ENCODE data around the gene TFPT.
A peak's percentile ranks its signal among the peaks of the same experiment; 100 is the strongest.
"Not testable (repeated sequence)": the region's sequence is repeated elsewhere in the genome, so short reads cannot be mapped to it uniquely, and the experiment has no call there.

The TFPT gene

DNA sequence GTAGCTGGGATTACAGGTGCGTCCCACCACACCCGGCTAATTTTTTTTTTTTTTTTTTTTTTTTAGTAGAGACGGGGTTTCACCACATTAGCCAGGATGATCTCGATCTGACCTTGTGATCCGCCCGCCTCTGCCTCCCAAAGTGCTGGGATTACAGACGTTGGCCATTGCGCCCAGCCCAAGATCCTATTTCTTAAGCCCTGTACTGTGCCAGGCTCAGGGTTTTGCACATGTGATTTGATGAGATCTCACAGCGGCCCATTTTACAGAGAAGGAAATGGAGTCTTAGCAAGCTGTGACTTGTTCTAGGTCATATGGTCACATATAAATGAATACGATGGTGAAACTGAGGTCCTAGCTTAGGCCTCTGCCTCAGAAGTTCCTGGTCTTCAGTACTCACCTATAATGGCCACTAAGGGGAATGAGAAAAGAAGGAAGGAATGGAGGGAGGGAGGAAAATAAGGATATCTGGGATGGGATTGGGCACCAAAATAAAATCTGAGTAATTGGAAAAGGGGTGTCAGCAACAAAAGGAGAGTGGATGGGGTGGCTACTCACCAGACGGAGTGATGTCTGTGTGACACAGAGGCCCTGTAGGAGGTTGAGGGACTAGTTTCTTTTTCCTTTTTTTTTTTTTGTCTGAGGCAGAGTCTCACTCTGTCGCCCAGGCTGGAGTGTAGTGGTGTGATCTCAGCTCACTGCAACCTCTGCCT lies 16.1 kb downstream of the TFPT start:
- no peak for DNase-seq (ENCODE audit: low spot score)
- TF ChIP-seq, protein P1, sequence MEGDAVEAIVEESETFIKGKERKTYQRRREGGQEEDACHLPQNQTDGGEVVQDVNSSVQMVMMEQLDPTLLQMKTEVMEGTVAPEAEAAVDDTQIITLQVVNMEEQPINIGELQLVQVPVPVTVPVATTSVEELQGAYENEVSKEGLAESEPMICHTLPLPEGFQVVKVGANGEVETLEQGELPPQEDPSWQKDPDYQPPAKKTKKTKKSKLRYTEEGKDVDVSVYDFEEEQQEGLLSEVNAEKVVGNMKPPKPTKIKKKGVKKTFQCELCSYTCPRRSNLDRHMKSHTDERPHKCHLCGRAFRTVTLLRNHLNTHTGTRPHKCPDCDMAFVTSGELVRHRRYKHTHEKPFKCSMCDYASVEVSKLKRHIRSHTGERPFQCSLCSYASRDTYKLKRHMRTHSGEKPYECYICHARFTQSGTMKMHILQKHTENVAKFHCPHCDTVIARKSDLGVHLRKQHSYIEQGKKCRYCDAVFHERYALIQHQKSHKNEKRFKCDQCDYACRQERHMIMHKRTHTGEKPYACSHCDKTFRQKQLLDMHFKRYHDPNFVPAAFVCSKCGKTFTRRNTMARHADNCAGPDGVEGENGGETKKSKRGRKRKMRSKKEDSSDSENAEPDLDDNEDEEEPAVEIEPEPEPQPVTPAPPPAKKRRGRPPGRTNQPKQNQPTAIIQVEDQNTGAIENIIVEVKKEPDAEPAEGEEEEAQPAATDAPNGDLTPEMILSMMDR (IDR thresholded peaks at IDR 0.05; ENCODE audit: borderline replicate concordance, control extremely low read depth, extremely low read depth, insufficient read depth, missing control alignments), result no peak
- in situ Hi-C loops (cut with MboI; ENCODE audit: low sequenced_read_pairs, unreplicated experiment), result no loop called here

DNA sequence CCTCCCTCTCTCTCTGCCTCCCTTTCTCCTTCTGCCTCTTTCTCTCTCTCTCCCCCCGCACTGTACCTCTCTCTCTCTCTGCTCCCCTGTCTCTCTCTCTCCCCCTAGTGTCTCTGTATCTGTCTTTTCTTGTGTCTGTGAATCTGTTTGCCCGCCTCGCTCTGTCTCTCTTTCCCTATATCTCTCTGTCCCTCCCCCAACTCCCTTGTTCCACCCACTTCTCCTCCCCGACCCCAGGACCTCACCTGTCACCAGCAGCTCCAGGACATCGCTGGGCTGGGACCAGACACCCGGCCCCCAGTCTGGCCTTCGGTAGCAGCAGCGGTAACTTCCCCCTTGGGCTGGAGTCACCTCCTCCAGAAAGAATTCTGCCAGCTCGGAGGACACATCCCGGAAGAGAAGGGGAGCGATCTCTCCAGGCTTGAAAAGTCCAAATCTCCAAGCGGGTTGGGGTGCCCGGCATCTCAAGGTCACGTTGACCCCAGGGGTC lies 18.8 kb downstream of the TFPT start:
- no peak for DNase-seq (ENCODE audit: low spot score)
- in situ Hi-C loops (cut with MboI; ENCODE audit: low sequenced_read_pairs, unreplicated experiment), result no loop called here
- TF ChIP-seq, protein P1 (IDR thresholded peaks at IDR 0.05; ENCODE audit: borderline replicate concordance, control extremely low read depth, extremely low read depth, insufficient read depth, missing control alignments), result peak; percentile 23

DNA sequence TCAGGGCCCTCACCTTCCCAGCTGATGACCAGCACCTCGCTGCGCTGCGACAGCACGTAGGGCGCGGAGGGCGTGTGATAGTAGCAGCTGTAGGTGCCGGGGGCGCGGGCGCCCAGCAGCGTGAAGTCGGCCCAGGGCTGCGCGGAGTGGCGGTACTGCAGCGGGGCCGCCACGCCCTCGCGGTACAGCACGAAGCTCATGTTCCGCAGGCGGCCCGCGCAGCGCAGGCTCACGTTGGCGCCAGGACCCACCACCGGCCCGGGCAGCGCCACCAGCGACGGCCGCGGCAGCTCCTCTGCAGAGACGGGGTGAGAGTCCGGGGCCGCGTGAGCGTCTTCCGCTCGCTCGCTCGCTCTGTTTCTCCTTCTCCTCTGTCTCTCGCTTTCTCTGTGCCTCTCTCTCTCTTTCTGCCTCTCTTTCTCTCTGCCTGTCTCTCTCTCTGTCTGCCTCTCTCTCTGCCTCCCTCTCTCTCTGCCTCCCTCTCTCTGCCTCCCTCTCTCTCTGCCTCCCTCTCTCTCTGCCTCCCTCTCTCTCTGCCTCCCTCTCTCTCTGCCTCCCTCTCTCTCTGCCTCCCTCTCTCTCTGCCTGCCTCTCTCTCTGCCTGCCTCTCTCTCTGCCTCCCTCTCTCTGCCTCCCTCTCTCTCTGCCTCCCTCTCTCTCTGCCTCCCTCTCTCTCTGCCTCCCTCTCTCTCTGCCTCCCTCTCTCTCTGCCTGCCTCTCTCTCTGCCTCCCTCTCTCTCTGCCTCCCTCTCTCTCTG lies 19.4 kb downstream of the TFPT start:
- peak; percentile 72 for DNase-seq (ENCODE audit: low spot score)
- in situ Hi-C loops (cut with MboI; ENCODE audit: low sequenced_read_pairs, unreplicated experiment), result not testable (repeated sequence)

DNA sequence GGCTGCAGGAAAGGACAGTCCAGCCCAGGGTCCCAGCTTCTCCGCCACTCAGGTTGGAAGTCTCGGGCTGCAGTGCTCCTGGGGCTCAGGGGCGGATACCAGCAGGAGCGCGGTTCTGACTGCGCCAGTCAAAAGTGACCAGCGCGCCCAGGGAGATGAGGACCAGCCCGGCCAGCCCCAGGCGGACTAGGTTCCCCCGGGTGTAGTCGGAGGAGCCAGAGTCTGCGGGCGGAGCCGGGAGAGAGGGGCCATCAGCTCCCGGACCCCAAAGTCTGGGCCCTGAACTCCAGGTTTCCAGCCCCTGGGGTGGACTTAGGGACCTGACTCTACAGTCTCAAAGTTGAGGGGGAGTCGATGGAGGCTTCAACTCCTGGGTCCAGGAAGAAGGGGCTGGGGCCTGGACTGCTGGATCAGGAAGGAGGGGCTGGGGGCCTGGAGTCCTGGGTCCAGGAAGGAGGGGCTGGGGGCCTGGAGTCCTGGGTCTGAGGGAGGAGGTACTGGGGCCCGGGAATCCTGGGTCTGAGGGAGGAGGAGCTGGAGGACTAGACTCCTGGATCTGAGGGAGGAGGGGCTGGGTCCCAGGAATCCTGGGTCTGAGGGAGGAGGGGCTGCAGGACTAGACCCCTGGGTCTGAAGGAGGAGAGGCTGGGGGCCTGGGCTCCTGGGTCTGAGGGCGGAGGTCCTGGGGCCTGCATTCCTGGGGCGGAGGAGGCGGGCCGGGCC lies 20.2 kb downstream of the TFPT start:
- TF ChIP-seq, protein P1 (IDR thresholded peaks at IDR 0.05; ENCODE audit: borderline replicate concordance, control extremely low read depth, extremely low read depth, insufficient read depth, missing control alignments), result no peak
- DNase-seq (ENCODE audit: low spot score), result no peak
- in situ Hi-C loops (cut with MboI; ENCODE audit: low sequenced_read_pairs, unreplicated experiment), result no loop called here

DNA sequence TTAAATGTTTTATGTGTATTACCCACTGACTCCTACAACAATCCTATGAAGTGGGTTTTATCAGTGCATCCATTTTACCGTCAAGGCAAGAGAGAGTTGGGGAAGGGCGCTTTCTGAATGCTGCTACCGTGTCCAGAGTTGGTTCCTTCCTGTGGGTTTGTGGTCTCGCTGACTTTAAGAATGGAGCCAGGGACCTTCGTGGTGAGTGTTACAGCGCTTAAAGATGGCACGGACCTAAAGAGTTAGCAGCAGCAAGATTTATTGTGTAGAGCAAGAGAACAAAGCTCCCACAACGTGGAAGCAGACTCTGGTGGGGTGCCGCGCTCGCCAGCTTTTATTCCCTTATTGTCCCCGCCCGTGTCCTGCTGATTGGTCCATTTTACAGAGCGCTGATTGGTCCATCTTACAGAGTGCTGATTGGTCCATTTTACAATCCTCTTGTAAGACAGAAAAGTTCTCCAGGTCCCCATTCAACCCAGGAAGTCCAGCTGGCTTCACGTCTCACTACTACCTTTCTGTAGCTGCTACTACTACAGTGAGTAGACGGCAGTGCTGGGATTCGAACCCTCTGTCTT lies 20.9 kb downstream of the TFPT start:
- TF ChIP-seq, protein P1 (IDR thresholded peaks at IDR 0.05; ENCODE audit: borderline replicate concordance, control extremely low read depth, extremely low read depth, insufficient read depth, missing control alignments), result no peak
- no peak for DNase-seq (ENCODE audit: low spot score)
- in situ Hi-C loops (cut with MboI; ENCODE audit: low sequenced_read_pairs, unreplicated experiment), result no loop called here

DNA sequence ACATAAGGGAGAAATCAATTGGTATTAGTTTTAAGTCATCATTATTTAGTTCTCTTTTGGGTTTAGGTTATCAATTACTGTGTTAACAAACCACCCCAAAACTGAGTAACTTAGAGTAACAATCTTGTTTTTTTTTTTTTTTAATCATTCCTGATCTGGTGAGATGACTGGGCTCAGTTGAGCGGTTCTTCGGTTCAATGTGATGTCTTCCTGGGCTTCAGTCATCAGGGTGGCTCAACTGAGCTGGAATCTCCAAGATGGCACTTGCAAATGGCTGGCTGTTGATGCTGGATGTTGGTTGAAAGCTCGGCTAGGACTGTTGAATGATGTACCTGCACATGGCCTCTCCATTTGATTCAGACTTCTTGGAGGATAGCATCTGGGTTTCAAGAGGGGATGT lies 31.0 kb downstream of the TFPT start:
- in situ Hi-C loops (cut with MboI; ENCODE audit: low sequenced_read_pairs, unreplicated experiment), result no loop called here
- TF ChIP-seq, protein P1 (IDR thresholded peaks at IDR 0.05; ENCODE audit: borderline replicate concordance, control extremely low read depth, extremely low read depth, insufficient read depth, missing control alignments), result no peak
- no peak for DNase-seq (ENCODE audit: low spot score)
